GM21423 (cell line): Measurements from ENCODE around the gene CRIP1.

Experiments
- ATAC-seq: cut with Tn5 transposase; IDR thresholded peaks from one replicate; pipeline ENCODE4 v1.9.1; 2021; ENCODE audit warnings: mild to moderate bottlenecking, moderate library complexity; ENCODE audit not compliant: unreplicated experiment

CRIP1 gene

GRCh38 chr14:105503296-105503640, 16.6 kb downstream of the CRIP1 start:
- no peak for ATAC-seq

- ATAC-seq, result no peak
Observed at GRCh38 chr14:105503935-105504692, 17.4 kb downstream of the CRIP1 start.

GRCh38 chr14:105505101-105505500, 18.4 kb downstream of the CRIP1 start:
- ATAC-seq, result no peak

GRCh38 chr14:105507247-105507646, 20.6 kb downstream of the CRIP1 start:
- ATAC-seq, result no peak

- no peak for ATAC-seq
Observed at GRCh38 chr14:105508069-105508468, 21.4 kb downstream of the CRIP1 start.

- ATAC-seq, result no peak
Observed at GRCh38 chr14:105508601-105509000, 21.9 kb downstream of the CRIP1 start.

GRCh38 chr14:105517096-105517495, 30.4 kb downstream of the CRIP1 start:
- ATAC-seq, result no peak

GRCh38 chr14:105519946-105520698, 33.4 kb downstream of the CRIP1 start:
- no peak for ATAC-seq

GRCh38 chr14:105525326-105525725, 38.6 kb downstream of the CRIP1 start:
- no peak for ATAC-seq

GRCh38 chr14:105525861-105526775, 39.4 kb downstream of the CRIP1 start, which contains the start of gene TMEM121:
TMEM121 (plus strand) TSS chr14:105526583; CDS start chr14:105528835, 2,252 bp downstream.
- ATAC-seq, result no peak

GRCh38 chr14:105526776-105527380, 40.2 kb downstream of the CRIP1 start:
- ATAC-seq, result no peak

GRCh38 chr14:105527381-105527825, 40.7 kb downstream of the CRIP1 start:
- ATAC-seq, result no peak

GRCh38 chr14:105527826-105528585, 41.3 kb downstream of the CRIP1 start:
- peak; percentile 56 for ATAC-seq

- ATAC-seq, result no peak
Observed at GRCh38 chr14:105528586-105529318, 42.1 kb downstream of the CRIP1 start.

- no peak for ATAC-seq
Observed at GRCh38 chr14:105529319-105529568, 42.6 kb downstream of the CRIP1 start.

GRCh38 chr14:105529569-105530284, 43.0 kb downstream of the CRIP1 start:
- ATAC-seq, result no peak

- ATAC-seq, result no peak
Observed at GRCh38 chr14:105530285-105531087, 43.8 kb downstream of the CRIP1 start.
